ENCODE measurements around the gene NTN5.

NTN5 gene

DNA sequence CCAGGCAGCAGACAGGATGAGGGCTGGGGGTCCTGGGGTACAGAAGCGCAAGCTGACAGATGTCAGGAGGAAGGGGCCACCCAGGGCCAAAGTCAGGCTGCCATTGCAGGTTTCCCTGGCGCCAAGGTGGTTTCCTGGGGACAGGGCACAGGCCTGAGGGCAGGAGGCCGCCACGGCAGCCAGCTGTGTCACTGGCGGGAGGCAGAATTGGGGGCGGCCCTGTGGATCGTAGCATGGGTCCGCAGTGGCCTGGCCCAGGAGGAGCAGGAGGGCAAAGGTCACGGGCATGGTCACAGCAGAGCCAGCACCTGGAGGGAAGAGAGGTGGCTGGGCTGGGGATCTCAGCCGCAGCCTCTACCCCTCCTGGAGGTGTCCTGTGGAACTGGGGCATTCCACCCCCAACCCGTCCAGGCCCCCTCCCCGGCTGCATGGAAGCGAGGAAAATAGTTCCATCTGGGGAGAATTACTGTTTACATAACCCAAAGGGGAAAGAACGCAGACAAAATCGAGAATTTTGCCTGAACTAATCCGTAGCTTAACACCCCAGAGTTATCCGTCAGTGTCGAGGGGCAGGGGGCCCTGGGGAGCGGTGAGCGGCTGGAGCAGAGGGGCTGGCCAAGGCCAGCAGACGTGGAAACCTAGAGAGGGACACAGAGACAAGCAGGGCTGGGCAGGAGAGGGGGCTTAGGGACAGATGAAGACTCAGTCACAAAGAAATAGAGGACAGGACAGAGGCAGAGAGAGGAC, 1.9 kb downstream of the NTN5 start:
- FAIRE-seq, result no peak
- DNase-seq (ENCODE audit: insufficient read length, low spot score), result no peak
- TF ChIP-seq POLR2AphosphoS5 (IDR thresholded peaks at IDR 0.05; ENCODE audit: low read depth, low read length) (no peak), POU2F2 (IDR thresholded peaks at IDR 0.05; ENCODE audit: low read depth, low read length) (no peak), TAF1 (IDR thresholded peaks at IDR 0.05; ENCODE audit: low read depth, low read length) (no peak), SPI1 (IDR thresholded peaks at IDR 0.05; ENCODE audit: low read depth, low read length) (no peak), POLR2A (IDR thresholded peaks at IDR 0.05; ENCODE audit: low read depth, low read length) (no peak)

DNA sequence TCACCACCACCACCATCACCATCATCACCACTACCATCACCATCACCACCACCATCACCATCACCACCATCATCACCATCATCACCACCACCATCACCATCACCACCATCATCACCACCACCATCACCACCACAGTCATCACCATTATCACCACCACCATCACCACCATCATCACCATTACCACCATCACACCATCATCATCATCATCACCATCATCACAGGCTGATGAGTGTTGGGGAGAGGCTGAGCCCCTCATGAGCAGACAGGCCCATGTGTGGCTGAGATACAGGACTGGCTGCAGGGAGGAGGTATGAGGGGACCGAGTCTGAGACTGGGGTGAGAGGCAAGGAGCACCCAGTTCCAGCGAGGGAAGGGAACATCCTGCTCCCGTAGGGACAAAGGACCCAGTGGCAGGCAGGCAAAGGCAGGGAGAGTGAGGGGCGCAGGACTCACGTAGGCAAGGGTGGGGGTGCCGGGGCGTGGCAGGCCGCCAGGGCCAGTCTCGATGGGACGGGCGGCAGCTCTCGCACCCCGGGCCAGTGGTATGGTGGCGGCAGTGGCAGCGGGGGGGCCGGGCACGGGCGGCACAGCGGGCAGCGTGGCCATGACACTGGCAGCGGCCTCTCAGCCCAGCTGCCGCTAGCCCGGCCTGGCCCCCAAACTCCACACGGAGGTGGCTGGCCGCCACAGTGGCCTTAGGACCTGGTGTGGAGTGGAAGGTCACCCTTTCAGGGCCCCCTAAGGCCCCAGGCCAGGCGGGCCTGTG, 2.7 kb downstream of the NTN5 start:
- DNase-seq (ENCODE audit: insufficient read length, low spot score) (no peak), FAIRE-seq (no peak)
- TF ChIP-seq POU2F2 (IDR thresholded peaks at IDR 0.05; ENCODE audit: low read depth, low read length), result no peak
- TF ChIP-seq TAF1 (IDR thresholded peaks at IDR 0.05; ENCODE audit: low read depth, low read length), result no peak
- TF ChIP-seq SPI1 (IDR thresholded peaks at IDR 0.05; ENCODE audit: low read depth, low read length), result no peak
- TF ChIP-seq POLR2A (IDR thresholded peaks at IDR 0.05; ENCODE audit: low read depth, low read length), result no peak
- no peak for TF ChIP-seq POLR2AphosphoS5 (IDR thresholded peaks at IDR 0.05; ENCODE audit: low read depth, low read length)
- no peak for TF ChIP-seq PAX5 (IDR thresholded peaks at IDR 0.05; ENCODE audit: insufficient read depth, low read length, severe bottlenecking)

DNA sequence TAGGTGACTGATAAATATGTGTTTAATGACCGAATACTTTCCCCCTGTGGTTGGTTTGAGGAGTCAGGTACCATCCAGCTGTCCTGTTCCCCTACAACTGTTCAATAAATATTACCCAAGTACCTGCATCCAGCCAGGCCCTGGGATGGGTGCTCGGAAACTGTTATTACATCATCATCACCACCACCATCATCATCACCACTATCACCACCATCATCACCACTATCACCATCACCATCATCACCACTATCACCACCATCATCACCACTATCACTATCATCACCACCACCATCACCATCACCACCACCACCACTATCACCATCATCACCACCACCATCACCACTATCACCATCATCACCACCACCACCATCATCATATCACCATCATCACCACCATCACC, 4.1 kb downstream of the NTN5 start:
- peak; percentile 74 for FAIRE-seq
- TF ChIP-seq POU2F2 (IDR thresholded peaks at IDR 0.05; ENCODE audit: low read depth, low read length) (no peak), TAF1 (IDR thresholded peaks at IDR 0.05; ENCODE audit: low read depth, low read length) (no peak), POLR2A (IDR thresholded peaks at IDR 0.05; ENCODE audit: low read depth, low read length) (no peak), POLR2AphosphoS5 (IDR thresholded peaks at IDR 0.05; ENCODE audit: low read depth, low read length) (no peak), SPI1 (IDR thresholded peaks at IDR 0.05; ENCODE audit: low read depth, low read length) (no peak), PAX5 (IDR thresholded peaks at IDR 0.05; ENCODE audit: insufficient read depth, low read length, severe bottlenecking) (no peak)

DNA sequence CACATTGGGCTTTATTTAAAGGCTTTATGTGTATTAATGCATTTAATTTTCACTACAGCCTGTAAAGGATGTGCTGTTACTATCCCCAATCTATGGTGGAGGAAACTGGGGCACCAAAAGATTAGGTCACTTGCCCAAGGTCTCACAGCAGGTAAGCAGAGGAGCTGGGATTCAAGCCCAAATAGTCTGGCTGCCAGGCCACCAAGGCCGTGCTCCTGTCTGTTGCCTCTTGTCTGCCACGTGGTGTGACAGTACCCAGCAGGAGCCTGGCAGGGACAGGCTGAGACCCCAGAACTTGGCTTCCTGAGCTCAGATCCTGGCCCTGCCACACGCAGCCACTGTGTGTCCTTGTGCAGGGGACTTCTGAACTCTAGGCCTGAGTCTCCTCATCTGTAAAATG, 4.5 kb downstream of the NTN5 start:
- no peak for DNase-seq (ENCODE audit: insufficient read length, low spot score)
- no peak for FAIRE-seq
- TF ChIP-seq SPI1 (IDR thresholded peaks at IDR 0.05; ENCODE audit: low read depth, low read length), result no peak
- TF ChIP-seq POLR2AphosphoS5 (IDR thresholded peaks at IDR 0.05; ENCODE audit: low read depth, low read length), result no peak
- TF ChIP-seq TAF1 (IDR thresholded peaks at IDR 0.05; ENCODE audit: low read depth, low read length), result no peak
- TF ChIP-seq POLR2A (IDR thresholded peaks at IDR 0.05; ENCODE audit: low read depth, low read length), result no peak
- no peak for TF ChIP-seq PAX5 (IDR thresholded peaks at IDR 0.05; ENCODE audit: insufficient read depth, low read length, severe bottlenecking)
- no peak for TF ChIP-seq POU2F2 (IDR thresholded peaks at IDR 0.05; ENCODE audit: low read depth, low read length)

More for the DNA sequence above, 4.1 kb downstream of the NTN5 start:
- DNase-seq (ENCODE audit: insufficient read length, low spot score), result no peak

DNA sequence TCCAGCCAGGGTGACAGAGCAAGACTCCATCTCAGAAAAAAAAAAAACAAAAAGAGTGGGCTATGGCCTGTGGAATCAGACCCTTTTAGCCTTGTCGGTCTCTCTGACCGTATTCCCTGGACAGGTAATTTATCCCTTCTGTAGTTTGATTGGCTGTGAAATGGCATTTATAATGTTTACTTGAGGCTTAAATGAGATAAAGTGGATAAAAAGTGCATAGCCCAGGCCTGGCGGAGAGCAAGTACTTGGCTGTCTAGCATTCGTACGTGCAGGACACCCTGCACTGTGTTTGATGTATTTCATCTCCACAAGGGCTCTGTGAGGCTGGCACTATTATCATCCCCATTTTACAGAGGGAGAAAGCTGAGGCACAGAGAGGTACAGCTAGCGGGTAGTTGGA, 7.0 kb downstream of the NTN5 start:
- TF ChIP-seq POLR2AphosphoS5 (IDR thresholded peaks at IDR 0.05; ENCODE audit: low read depth, low read length) (no peak), POU2F2 (IDR thresholded peaks at IDR 0.05; ENCODE audit: low read depth, low read length) (no peak), TAF1 (IDR thresholded peaks at IDR 0.05; ENCODE audit: low read depth, low read length) (no peak), PAX5 (IDR thresholded peaks at IDR 0.05; ENCODE audit: insufficient read depth, low read length, severe bottlenecking) (no peak), SPI1 (IDR thresholded peaks at IDR 0.05; ENCODE audit: low read depth, low read length) (no peak)
- FAIRE-seq (no peak), DNase-seq (ENCODE audit: insufficient read length, low spot score) (no peak)

DNA sequence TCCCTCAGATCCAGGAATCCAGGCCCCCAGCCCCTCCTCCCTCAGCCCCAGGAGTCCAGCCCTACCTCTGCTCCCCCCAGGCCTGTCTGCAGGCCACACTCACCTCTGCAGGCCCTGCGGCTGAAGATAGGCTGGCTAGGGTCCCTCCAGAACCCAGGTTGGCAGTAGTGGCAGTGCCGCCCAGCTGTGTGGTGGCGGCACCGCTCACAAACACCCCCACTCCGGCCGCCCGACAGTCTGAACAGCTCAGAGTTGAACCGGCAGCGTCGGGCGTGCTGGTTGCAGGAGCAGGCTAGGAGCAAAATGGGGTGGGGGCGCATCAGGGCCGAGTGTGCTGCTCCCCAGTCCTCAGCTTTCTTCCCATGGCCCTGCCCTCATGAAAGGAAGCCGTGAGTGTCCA, 8.3 kb downstream of the NTN5 start:
- TF ChIP-seq SPI1 (IDR thresholded peaks at IDR 0.05; ENCODE audit: low read depth, low read length) (no peak), POLR2A (IDR thresholded peaks at IDR 0.05; ENCODE audit: low read depth, low read length) (no peak), POLR2AphosphoS5 (IDR thresholded peaks at IDR 0.05; ENCODE audit: low read depth, low read length) (no peak), PAX5 (IDR thresholded peaks at IDR 0.05; ENCODE audit: insufficient read depth, low read length, severe bottlenecking) (no peak)
- DNase-seq (ENCODE audit: insufficient read length, low spot score), result no peak
- no peak for FAIRE-seq

DNA sequence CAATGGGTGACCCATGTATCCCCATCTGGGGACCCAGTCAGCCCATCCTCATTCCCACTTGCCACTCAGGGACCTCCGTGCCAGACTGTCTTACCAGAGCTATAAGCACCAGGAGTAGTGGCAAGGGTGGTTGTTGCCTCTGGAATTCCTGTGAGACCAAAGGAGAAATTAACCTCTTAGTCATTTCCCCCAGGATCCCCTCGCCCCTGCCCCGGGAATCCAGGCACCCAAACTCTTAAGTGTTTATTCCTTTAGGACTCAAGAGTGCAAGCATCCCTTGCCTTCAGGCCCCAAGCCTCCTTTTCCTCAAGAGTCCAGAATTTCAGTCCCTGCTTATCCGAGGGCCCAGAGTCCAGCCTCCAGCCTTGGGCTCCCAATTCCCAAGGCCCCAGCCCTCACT, 9.2 kb downstream of the NTN5 start:
- no peak for TF ChIP-seq TAF1 (IDR thresholded peaks at IDR 0.05; ENCODE audit: low read depth, low read length)
- TF ChIP-seq POLR2A (IDR thresholded peaks at IDR 0.05; ENCODE audit: low read depth, low read length), result no peak
- no peak for TF ChIP-seq POU2F2 (IDR thresholded peaks at IDR 0.05; ENCODE audit: low read depth, low read length)
- TF ChIP-seq POLR2AphosphoS5 (IDR thresholded peaks at IDR 0.05; ENCODE audit: low read depth, low read length), result no peak
- TF ChIP-seq PAX5 (IDR thresholded peaks at IDR 0.05; ENCODE audit: insufficient read depth, low read length, severe bottlenecking), result no peak
- TF ChIP-seq SPI1 (IDR thresholded peaks at IDR 0.05; ENCODE audit: low read depth, low read length), result no peak
- DNase-seq (ENCODE audit: insufficient read length, low spot score) (no peak), FAIRE-seq (no peak)

DNA sequence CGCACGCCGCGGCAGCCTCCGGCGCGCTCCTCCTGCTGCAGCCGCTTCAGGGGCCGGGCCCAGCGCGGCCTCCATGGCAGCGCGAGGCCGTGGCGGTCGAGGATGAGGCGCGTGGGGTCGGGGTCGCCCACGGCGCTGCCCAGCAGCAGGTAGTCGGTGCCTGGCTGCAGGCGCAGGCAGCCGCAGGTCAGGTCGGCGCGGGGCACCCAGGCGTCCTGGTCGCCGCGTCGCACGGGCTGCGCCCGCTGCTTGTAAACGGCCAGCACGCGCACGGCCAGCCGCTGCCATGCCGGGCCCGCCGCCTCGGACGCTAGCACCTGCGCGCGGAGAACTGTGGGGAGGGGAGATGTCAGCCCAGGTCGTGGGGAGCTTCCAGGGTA, 11.1 kb downstream of the NTN5 start:
- TF ChIP-seq POLR2A (IDR thresholded peaks at IDR 0.05; ENCODE audit: low read depth, low read length) (no peak), TAF1 (IDR thresholded peaks at IDR 0.05; ENCODE audit: low read depth, low read length) (no peak), SPI1 (IDR thresholded peaks at IDR 0.05; ENCODE audit: low read depth, low read length) (no peak), POLR2AphosphoS5 (IDR thresholded peaks at IDR 0.05; ENCODE audit: low read depth, low read length) (no peak), POU2F2 (IDR thresholded peaks at IDR 0.05; ENCODE audit: low read depth, low read length) (no peak), PAX5 (IDR thresholded peaks at IDR 0.05; ENCODE audit: insufficient read depth, low read length, severe bottlenecking) (no peak)
- DNase-seq (ENCODE audit: insufficient read length, low spot score), result no peak
- FAIRE-seq, result no peak

DNA sequence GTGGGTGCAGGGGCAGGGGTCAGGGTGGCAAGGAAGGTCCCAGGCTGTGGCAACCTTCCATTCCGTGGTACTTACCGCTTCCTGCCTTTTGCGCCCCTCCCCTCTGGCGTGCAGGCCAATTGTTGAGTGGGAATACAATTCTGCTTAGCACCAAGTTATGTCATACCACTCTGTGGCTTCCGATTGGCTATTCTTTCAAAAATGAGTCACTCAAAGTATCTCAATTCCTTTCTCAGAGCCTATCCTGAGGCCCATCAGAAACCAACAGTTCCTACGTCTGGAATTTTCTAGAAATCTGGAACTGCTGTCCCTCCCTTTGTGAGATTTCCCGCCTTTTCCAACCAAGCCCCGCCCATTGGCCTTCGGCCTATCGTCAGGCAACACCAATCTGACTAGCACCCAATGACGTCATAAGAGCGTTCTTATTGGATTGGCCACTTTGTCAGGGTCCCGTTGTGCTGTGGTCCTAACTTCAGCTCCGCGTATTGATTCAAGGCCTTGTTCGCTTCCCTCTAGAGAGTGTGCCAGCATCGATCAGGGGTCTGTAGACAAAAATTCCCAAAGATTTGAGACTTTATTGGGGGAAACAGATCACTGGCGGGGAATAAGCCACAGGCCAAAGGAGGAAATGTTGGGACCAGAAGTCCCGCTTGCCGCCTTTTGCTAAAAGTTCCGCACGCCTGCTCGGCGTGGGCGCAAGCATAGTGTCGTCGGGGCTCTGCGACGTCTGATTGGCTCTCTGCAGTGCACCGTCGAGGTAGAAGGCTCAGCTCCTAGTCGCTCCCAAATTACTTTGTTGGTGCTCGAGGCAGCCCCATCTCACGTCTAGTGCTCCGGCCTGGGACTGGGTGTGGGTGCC, 11.7 kb downstream of the NTN5 start:
- no peak for TF ChIP-seq POLR2AphosphoS5 (IDR thresholded peaks at IDR 0.05; ENCODE audit: low read depth, low read length)
- no peak for TF ChIP-seq POLR2A (IDR thresholded peaks at IDR 0.05; ENCODE audit: low read depth, low read length)
- TF ChIP-seq SPI1 (IDR thresholded peaks at IDR 0.05; ENCODE audit: low read depth, low read length), result no peak
- no peak for TF ChIP-seq POU2F2 (IDR thresholded peaks at IDR 0.05; ENCODE audit: low read depth, low read length)
- TF ChIP-seq PAX5 (IDR thresholded peaks at IDR 0.05; ENCODE audit: insufficient read depth, low read length, severe bottlenecking), result no peak
- no peak for TF ChIP-seq TAF1 (IDR thresholded peaks at IDR 0.05; ENCODE audit: low read depth, low read length)
- peak; percentile 99 for FAIRE-seq

More for the DNA sequence above, 11.7 kb downstream of the NTN5 start:
- DNase-seq (ENCODE audit: insufficient read length, low spot score), result peak; percentile 98

Measured in GM12891 (cell line).